Measurements from ENCODE around the gene MUC3A.
"Not testable (repeated sequence)": the region's sequence is repeated elsewhere in the genome, so short reads cannot be mapped to it uniquely, and the experiment has no call there.

The MUC3A gene

DNA sequence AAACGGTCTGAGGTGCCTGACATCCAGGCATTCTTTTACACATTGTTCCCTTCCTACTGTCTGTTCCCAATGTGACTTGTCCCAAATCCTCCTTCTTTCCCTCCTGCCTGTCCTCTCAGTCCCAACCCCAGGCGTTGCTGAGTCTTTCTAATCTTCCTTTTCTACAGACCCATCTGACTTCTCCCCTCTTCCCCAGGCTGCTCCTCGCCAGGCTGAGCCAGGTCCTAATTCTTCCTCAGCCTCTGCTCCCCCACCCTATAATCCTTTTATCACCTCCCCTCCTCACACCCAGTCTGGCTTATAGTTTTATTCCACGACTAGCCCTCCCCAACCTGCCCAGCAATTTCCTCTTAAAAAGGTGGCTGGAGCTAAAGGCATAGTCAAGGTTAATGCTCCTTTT is 25.7 kb upstream of the MUC3A start:
- WGBS (ENCODE audit: extremely low coverage, insufficient coverage, insufficient read length), result no CpG with 5 or more reads among the region's 4 CpGs
- not testable (repeated sequence) for H4K8ac ChIP-seq (ENCODE audit: low read depth, low read length); H3K79me1 ChIP-seq (ENCODE audit: low read length); H3K27me3 ChIP-seq (ENCODE audit: insufficient read depth, low read length); H3K79me2 ChIP-seq (ENCODE audit: control insufficient read depth, insufficient read depth, low read length, poor library complexity); H4K91ac ChIP-seq (ENCODE audit: low read depth, low read length); H2BK5ac ChIP-seq (ENCODE audit: low read depth, low read length, poor library complexity); H3K36me3 ChIP-seq (ENCODE audit: control insufficient read depth in 1 of 2, insufficient read depth in 2 of 2, low read length in 2 of 2); H3K23ac ChIP-seq (ENCODE audit: low read length); H3K4ac ChIP-seq (ENCODE audit: low read depth, low read length); H4K12ac ChIP-seq (ENCODE audit: low read depth, low read length); H3K4me1 ChIP-seq (ENCODE audit: control insufficient read depth in 1 of 2, insufficient read depth in 2 of 2, low read length in 2 of 2); H3K18ac ChIP-seq (ENCODE audit: low read length); H2AFZ ChIP-seq (ENCODE audit: insufficient read depth, low read length, poor library complexity); H3K27ac ChIP-seq (ENCODE audit: low read depth, low read length); DNase-seq; H3K4me2 ChIP-seq (ENCODE audit: low read length); H2BK12ac ChIP-seq (ENCODE audit: low read length); H3K14ac ChIP-seq (ENCODE audit: low read length); H3K4me3 ChIP-seq (ENCODE audit: low read depth, low read length); H2AK5ac ChIP-seq (ENCODE audit: low read length); H3K9me3 ChIP-seq (ENCODE audit: insufficient read depth, low read depth, low read length); H2BK120ac ChIP-seq (ENCODE audit: insufficient read depth, low read length, poor library complexity); H3K9ac ChIP-seq (ENCODE audit: low read length)

GRCh38 chr7:100929808-100930174 is 19.5 kb upstream of the MUC3A start:
- peak overlapping the region; percentile 58 for H2BK5ac ChIP-seq (ENCODE audit: low read depth, low read length, poor library complexity)
- no peak overlapping the region for H3K23ac ChIP-seq (ENCODE audit: low read length)
- peak overlapping the region; percentile 26 for H3K4ac ChIP-seq (ENCODE audit: low read depth, low read length)
- H3K4me3 ChIP-seq (ENCODE audit: low read depth, low read length), result no peak overlapping the region
- H3K27me3 ChIP-seq (ENCODE audit: insufficient read depth, low read length), result no peaks in the 10 kb centered on the region
- peak overlapping the region; percentile 14 for H3K14ac ChIP-seq (ENCODE audit: low read length)
- DNase-seq, result peak in 1 of 2 donors; percentile 27
- peak overlapping the region; percentile 90 for H4K91ac ChIP-seq (ENCODE audit: low read depth, low read length)
- H4K12ac ChIP-seq (ENCODE audit: low read depth, low read length), result no peak overlapping the region
- H2AFZ ChIP-seq (ENCODE audit: insufficient read depth, low read length, poor library complexity), result peak overlapping the region; percentile 4
- no CpG with 5 or more reads among the region's 1 CpG for WGBS (ENCODE audit: extremely low coverage, insufficient coverage, insufficient read length)
- H3K4me2 ChIP-seq (ENCODE audit: low read length), result peak overlapping the region; percentile 78
- H2BK12ac ChIP-seq (ENCODE audit: low read length), result peak overlapping the region; percentile 80
- H3K36me3 ChIP-seq (ENCODE audit: control insufficient read depth in 1 of 2, insufficient read depth in 2 of 2, low read length in 2 of 2), result peaks cover 0 to 1% of the 10 kb centered on the region in 2 experiments
- peak overlapping the region; percentile 16 for H2AK5ac ChIP-seq (ENCODE audit: low read length)
- H4K8ac ChIP-seq (ENCODE audit: low read depth, low read length), result peak overlapping the region; percentile 62
- H2BK120ac ChIP-seq (ENCODE audit: insufficient read depth, low read length, poor library complexity), result peak overlapping the region; percentile 75
- peaks cover 14% of the 10 kb centered on the region for H3K79me1 ChIP-seq (ENCODE audit: low read length)
- peak overlapping the region; percentile 92 for H3K27ac ChIP-seq (ENCODE audit: low read depth, low read length)
- no peaks in the 10 kb centered on the region for H3K9me3 ChIP-seq (ENCODE audit: insufficient read depth, low read depth, low read length)
- H3K4me1 ChIP-seq (ENCODE audit: control insufficient read depth in 1 of 2, insufficient read depth in 2 of 2, low read length in 2 of 2), result peaks cover 6 to 11% of the 10 kb centered on the region in 2 experiments
- peak overlapping the region; percentile 22 for H3K18ac ChIP-seq (ENCODE audit: low read length)
- H3K9ac ChIP-seq (ENCODE audit: low read length), result no peak overlapping the region
- H3K79me2 ChIP-seq (ENCODE audit: control insufficient read depth, insufficient read depth, low read length, poor library complexity), result no peaks in the 10 kb centered on the region

GRCh38 chr7:100933734-100934133 is 15.6 kb upstream of the MUC3A start:
- H3K23ac ChIP-seq (ENCODE audit: low read length), result no peak overlapping the region
- H3K79me1 ChIP-seq (ENCODE audit: low read length), result peaks cover 11% of the 10 kb centered on the region
- no peak overlapping the region for H2BK120ac ChIP-seq (ENCODE audit: insufficient read depth, low read length, poor library complexity)
- H3K18ac ChIP-seq (ENCODE audit: low read length), result no peak overlapping the region
- H2BK5ac ChIP-seq (ENCODE audit: low read depth, low read length, poor library complexity), result no peak overlapping the region
- H3K36me3 ChIP-seq (ENCODE audit: control insufficient read depth in 1 of 2, insufficient read depth in 2 of 2, low read length in 2 of 2), result peaks cover 0 to 1% of the 10 kb centered on the region in 2 experiments
- no peak overlapping the region for H4K8ac ChIP-seq (ENCODE audit: low read depth, low read length)
- no peak for DNase-seq
- H3K27me3 ChIP-seq (ENCODE audit: insufficient read depth, low read length), result no peaks in the 10 kb centered on the region
- H4K91ac ChIP-seq (ENCODE audit: low read depth, low read length), result no peak overlapping the region
- no peak overlapping the region for H2AFZ ChIP-seq (ENCODE audit: insufficient read depth, low read length, poor library complexity)
- no peak overlapping the region for H2BK12ac ChIP-seq (ENCODE audit: low read length)
- H3K4me2 ChIP-seq (ENCODE audit: low read length), result no peak overlapping the region
- no peak overlapping the region for H2AK5ac ChIP-seq (ENCODE audit: low read length)
- no peak overlapping the region for H3K4ac ChIP-seq (ENCODE audit: low read depth, low read length)
- no peak overlapping the region for H3K14ac ChIP-seq (ENCODE audit: low read length)
- no peaks in the 10 kb centered on the region for H3K79me2 ChIP-seq (ENCODE audit: control insufficient read depth, insufficient read depth, low read length, poor library complexity)
- H4K12ac ChIP-seq (ENCODE audit: low read depth, low read length), result no peak overlapping the region
- H3K4me1 ChIP-seq (ENCODE audit: control insufficient read depth in 1 of 2, insufficient read depth in 2 of 2, low read length in 2 of 2), result peaks cover 6 to 10% of the 10 kb centered on the region in 2 experiments
- H3K4me3 ChIP-seq (ENCODE audit: low read depth, low read length), result no peak overlapping the region
- H3K27ac ChIP-seq (ENCODE audit: low read depth, low read length), result no peak overlapping the region
- no CpG with 5 or more reads among the region's 4 CpGs for WGBS (ENCODE audit: extremely low coverage, insufficient coverage, insufficient read length)
- no peak overlapping the region for H3K9ac ChIP-seq (ENCODE audit: low read length)
- no peaks in the 10 kb centered on the region for H3K9me3 ChIP-seq (ENCODE audit: insufficient read depth, low read depth, low read length)

- not testable (repeated sequence) for H3K27me3 ChIP-seq (ENCODE audit: insufficient read depth, low read length); H2AK5ac ChIP-seq (ENCODE audit: low read length); H3K79me2 ChIP-seq (ENCODE audit: control insufficient read depth, insufficient read depth, low read length, poor library complexity); H3K4me3 ChIP-seq (ENCODE audit: low read depth, low read length); H3K4ac ChIP-seq (ENCODE audit: low read depth, low read length); H4K8ac ChIP-seq (ENCODE audit: low read depth, low read length); H3K79me1 ChIP-seq (ENCODE audit: low read length); H3K18ac ChIP-seq (ENCODE audit: low read length); H3K14ac ChIP-seq (ENCODE audit: low read length); H2BK12ac ChIP-seq (ENCODE audit: low read length); H4K91ac ChIP-seq (ENCODE audit: low read depth, low read length); H2BK120ac ChIP-seq (ENCODE audit: insufficient read depth, low read length, poor library complexity); H4K12ac ChIP-seq (ENCODE audit: low read depth, low read length); H3K4me1 ChIP-seq (ENCODE audit: control insufficient read depth in 1 of 2, insufficient read depth in 2 of 2, low read length in 2 of 2); DNase-seq; H3K36me3 ChIP-seq (ENCODE audit: control insufficient read depth in 1 of 2, insufficient read depth in 2 of 2, low read length in 2 of 2); H2AFZ ChIP-seq (ENCODE audit: insufficient read depth, low read length, poor library complexity); H3K9me3 ChIP-seq (ENCODE audit: insufficient read depth, low read depth, low read length); H3K4me2 ChIP-seq (ENCODE audit: low read length); H3K23ac ChIP-seq (ENCODE audit: low read length); H2BK5ac ChIP-seq (ENCODE audit: low read depth, low read length, poor library complexity); H3K27ac ChIP-seq (ENCODE audit: low read depth, low read length); H3K9ac ChIP-seq (ENCODE audit: low read length)
- WGBS (ENCODE audit: extremely low coverage, insufficient coverage, insufficient read length), result no CpG with 5 or more reads among the region's 2 CpGs
Measured at GRCh38 chr7:100935381-100935780, 14.0 kb upstream of the MUC3A start.

All from trophoblast cell (in vitro differentiated cells and primary cell).